Kidney epithelial cell (primary cell): ENCODE data around the gene PPP1R10. TPM values are rescaled to one million over a fixed set of nuclear protein-coding genes. Genes with fewer than 3 reads are reported as not detected.

Experiments
- DNase-seq: peaks from one replicate; pipeline ENCODE4 v3.0.0-alpha.2; 2010; ENCODE audit warnings: low read depth
- H3K27me3 ChIP-seq: 2 replicates; pipeline ENCODE4 v1.6.0; 2011; ENCODE audit warnings: low read length; ENCODE audit not compliant: control insufficient read depth, insufficient read depth
- H3K36me3 ChIP-seq: 2 replicates; pipeline ENCODE4 v1.5.1; 2011; ENCODE audit warnings: low read length; ENCODE audit not compliant: control insufficient read depth, insufficient read depth
- H3K4me3 ChIP-seq: 2 replicates; pipeline ENCODE4 v1.5.1; 2011; ENCODE audit warnings: low read depth, mild to moderate bottlenecking, control low read depth, low read length
- CTCF ChIP-seq: IDR thresholded peaks from 2 replicates; pipeline ENCODE4 v1.5.1; 2011; ENCODE audit warnings: mild to moderate bottlenecking, moderate library complexity, low read length, control low read depth, inconsistent platforms; ENCODE audit not compliant: insufficient read depth, poor library complexity, severe bottlenecking
- total RNA-seq: library from RNA; depleted of rRNA; stranded (reverse); fragments of >200 nt; gene quantifications from 2 replicates; pipeline ENCODE4 v1.2.3, GENCODE V29; 2015

Gene PPP1R10
- total RNA-seq, 1 donor from 2014 or later, result 38.6 TPM

- no peak for DNase-seq
- H3K27me3 ChIP-seq, result no peaks in the 10 kb centered on the region
These were observed 56.1 kb downstream of the PPP1R10 start for GRCh38 chr6:30560930-30561329.

GRCh38 chr6:30557683-30557981 lies 59.4 kb downstream of the PPP1R10 start:
- no peak for DNase-seq
- Histone ChIP-seq H3K4me3 (peak overlapping the region; percentile 67), H3K27me3 (no peaks in the 10 kb centered on the region), H3K36me3 (peaks cover 2% of the 10 kb centered on the region)
- TF ChIP-seq CTCF, result no peak

More at GRCh38 chr6:30560930-30561329, 56.1 kb downstream of the PPP1R10 start:
- Histone ChIP-seq H3K4me3 (no peak overlapping the region), H3K36me3 (peaks cover 1% of the 10 kb centered on the region)
- TF ChIP-seq CTCF, result no peak

GRCh38 chr6:30556906-30557682 lies 59.9 kb downstream of the PPP1R10 start, which contains the start of gene PRR3:
Gene PRR3 (plus strand): TSS chr6:30557295. CDS start chr6:30557345, 50 bp downstream.
- DNase-seq, result no peak
- TF ChIP-seq CTCF, result no peak
- Histone ChIP-seq H3K4me3 (peak within 1 kb of the TSS; percentile 67), H3K27me3 (no peaks in the 10 kb centered on the region), H3K36me3 (peaks cover 2% of the 10 kb centered on the region)

GRCh38 chr6:30556066-30556905 lies 60.8 kb downstream of the PPP1R10 start, which contains the start of gene GNL1:
Gene GNL1 (minus strand): TSS chr6:30556489. CDS start chr6:30556203, 286 bp downstream.
- DNase-seq, result no peak
- Histone ChIP-seq H3K36me3 (peaks cover 2% of the 10 kb centered on the region), H3K27me3 (no peaks in the 10 kb centered on the region), H3K4me3 (peak within 1 kb of the TSS; percentile 67)
- TF ChIP-seq CTCF, result no peak

- TF ChIP-seq CTCF, result no peak
- H3K36me3 ChIP-seq, result peaks cover 2% of the 10 kb centered on the region
- peak overlapping the region; percentile 67 for H3K4me3 ChIP-seq
- DNase-seq, result no peak
- H3K27me3 ChIP-seq, result no peaks in the 10 kb centered on the region
These were observed 61.3 kb downstream of the PPP1R10 start for GRCh38 chr6:30555816-30556065.
